ENCODE data around the gene UNC13D.
"Not testable (repeated sequence)": the region's sequence is repeated elsewhere in the genome, so short reads cannot be mapped to it uniquely, and the experiment has no call there.

The UNC13D gene

DNA sequence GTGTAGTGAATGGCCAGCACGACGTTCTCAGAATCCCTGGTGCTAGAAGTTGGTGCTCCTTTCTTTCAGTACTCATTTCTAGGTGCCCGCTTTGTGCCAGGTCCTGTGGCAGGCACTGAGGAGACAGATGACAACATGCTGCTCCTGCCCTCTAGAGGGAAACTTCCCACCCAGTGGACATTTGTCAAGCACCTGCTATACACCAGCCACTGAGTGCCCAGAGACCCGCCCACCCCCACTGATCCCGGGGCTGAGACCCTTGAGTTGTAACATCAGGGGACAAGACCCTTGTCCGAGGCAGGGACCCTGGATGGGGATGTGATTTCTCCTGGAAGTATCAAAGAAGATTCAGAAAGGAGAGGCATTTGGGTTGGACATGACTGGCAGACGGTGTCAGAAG is 25.1 kb downstream of the UNC13D start:
- no peak for DNase-seq

DNA sequence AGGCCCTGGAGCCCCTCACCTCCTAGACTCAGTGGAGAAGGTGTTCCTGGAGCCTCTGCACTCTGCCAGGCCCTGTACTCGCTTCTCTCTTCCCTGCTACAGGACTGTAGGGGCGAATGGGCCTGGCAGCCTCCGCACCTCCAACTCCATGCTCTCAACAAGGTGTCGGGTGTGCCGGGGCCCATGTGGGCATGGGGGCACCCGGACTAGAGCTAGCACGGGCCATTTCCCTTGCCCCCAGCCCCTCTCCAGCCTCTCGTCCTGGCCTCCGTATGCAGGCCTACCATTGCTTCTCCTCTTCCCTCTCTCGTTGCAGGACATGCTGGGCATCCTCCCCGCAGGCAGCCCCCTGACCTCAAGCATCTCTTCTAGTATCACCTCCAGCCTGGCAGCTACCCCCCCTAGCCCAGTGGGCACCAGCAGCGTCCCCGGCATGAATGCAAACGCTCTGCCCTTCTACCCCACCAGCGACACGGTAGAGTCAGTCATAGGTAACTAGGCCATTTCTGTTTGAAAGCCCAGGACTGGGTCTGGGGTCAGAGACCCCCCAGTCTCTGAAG is 25.8 kb downstream of the UNC13D start:
- DNase-seq, result no peak

DNA sequence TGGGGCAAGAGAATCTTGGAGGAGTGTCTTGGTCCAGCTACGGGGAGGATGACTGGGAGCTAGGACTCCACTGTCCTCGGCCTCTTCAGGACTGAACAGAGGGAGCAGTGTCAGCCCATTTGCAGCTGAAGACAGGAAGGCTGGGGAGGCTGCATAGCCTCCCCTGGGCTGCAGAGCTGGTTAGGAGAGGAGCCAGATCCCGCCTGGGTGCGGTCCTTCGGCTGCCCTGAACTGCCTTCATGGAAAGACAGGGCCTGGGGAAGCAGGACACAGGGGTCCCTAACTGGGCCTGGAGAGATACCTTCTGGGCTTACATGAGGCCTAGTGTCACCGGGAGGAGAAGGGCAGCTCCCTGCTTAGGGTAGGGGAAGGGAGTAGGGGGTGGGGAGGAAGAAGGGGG is 26.6 kb downstream of the UNC13D start:
- no peak for DNase-seq

DNA sequence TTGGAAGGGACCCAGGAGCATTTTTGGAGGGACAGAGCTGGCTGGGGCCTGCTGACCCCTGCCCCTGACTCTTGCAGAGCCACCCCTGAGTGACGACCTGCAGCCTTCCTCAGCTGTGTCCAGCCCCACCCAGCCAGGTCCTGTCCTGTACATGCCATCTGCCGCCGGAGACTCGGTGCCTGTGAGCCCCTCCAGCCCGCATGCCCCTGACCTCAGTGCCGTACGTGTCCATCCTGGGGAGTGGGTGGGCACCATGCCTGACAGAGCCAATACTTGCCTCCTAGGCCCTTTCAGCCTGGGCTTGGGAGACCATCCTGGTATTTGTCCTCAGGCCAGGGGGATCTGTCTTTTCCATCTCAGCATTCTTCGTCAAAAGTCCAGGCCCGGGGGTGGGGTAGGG is 27.5 kb downstream of the UNC13D start:
- DNase-seq, result no peak

DNA sequence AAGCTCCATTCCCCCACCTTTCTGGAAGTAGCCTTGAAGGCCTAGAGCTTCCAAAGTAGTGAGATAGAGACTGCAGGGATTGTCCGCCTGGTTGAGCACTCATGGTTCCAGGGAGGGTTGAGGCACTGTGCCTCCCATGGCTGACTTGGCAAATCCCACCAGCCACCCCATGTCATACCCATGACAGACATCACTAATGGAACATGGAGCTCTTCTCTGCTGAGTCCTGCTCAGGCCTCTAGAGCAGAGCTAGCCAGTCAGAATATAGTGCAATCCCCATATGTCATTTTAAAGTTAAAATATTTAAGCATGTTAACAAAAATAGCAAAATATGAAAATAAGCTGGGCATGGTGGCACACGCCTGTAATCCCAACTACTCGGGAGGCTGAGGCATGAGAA is 28.8 kb downstream of the UNC13D start:
- no peak for DNase-seq

DNA sequence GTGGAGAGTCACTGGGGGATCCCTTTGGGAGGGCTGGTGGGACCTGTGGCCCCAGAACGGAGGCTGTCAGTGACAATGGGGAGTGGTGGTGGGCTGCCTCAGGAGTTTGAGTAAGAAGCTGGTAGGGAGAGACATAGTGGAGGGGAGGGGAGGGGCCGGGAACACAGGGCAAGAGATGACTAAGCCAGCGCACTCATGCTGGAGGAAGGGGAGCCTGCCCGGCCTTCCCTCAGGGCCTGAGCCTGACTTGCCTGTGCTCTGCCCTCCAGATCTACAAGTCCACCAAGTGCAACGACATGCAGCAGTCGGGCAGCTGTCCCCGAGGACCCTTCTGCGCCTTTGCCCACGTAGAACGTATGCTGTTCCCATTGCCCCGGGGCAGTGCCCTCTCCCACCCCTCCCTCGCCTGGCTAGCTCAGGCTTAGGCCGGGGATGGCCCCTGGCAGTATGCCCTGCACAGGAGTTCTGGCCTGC is 29.3 kb downstream of the UNC13D start:
- no peak for DNase-seq

DNA sequence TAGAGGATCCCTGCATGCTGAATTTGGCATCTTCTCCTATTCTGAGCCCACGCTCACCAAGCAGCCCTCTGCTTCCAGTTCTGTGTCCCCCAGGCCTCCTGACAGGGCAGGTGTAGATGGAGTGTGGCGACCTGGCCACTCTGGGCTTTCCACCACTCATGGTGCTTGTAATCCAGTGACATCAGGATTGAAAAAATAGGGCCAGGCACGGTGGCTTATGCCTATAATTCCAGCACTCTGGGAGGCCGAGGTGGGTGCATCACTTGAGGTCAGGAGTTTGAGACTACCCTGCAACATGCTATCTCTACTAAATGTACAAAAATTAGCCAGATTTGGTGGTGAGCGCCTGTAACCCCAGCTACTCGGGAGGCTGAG is 30.2 kb downstream of the UNC13D start:
- no peak for DNase-seq

DNA sequence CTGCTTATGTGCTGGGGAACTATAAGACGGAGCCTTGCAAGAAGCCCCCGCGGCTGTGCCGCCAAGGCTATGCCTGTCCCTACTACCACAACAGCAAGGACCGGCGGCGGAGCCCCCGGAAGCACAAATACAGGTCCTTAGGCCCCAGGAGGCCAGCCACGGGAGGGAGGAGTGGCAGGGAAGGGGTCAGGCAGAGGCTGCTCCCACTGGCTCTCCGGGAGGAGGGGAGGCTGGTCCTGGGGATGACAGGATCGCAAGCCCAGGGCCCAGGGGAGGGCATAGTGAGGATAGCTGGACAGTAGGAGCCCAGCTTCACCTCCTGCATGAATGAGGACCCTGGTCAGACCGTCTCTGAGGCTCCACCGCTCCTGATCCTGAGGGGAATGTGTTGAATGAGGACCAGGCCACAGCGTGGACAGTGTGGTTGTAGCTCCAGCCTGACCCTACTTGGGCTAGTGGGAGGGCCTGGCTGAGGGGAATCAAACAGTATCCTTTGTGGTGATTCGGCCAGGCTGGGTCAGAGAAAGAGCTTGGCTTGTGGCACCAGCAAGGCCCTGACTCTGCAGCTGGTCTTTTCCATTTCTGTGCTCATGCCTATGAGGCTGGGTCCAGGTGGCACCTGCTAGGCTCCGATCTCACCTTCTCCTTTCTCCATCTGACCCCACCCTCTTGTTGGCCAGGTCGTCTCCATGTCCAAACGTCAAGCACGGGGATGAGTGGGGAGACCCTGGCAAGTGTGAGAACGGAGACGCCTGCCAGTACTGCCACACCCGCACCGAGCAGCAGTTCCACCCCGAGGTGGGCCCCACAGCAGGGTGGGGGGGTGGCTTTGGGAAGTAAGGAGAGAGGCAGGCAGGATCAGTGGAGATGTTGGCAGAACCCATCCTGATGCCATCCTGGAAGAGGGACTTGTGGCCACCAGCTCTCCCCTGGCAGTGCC is 30.9 kb downstream of the UNC13D start:
- no peak for DNase-seq

DNA sequence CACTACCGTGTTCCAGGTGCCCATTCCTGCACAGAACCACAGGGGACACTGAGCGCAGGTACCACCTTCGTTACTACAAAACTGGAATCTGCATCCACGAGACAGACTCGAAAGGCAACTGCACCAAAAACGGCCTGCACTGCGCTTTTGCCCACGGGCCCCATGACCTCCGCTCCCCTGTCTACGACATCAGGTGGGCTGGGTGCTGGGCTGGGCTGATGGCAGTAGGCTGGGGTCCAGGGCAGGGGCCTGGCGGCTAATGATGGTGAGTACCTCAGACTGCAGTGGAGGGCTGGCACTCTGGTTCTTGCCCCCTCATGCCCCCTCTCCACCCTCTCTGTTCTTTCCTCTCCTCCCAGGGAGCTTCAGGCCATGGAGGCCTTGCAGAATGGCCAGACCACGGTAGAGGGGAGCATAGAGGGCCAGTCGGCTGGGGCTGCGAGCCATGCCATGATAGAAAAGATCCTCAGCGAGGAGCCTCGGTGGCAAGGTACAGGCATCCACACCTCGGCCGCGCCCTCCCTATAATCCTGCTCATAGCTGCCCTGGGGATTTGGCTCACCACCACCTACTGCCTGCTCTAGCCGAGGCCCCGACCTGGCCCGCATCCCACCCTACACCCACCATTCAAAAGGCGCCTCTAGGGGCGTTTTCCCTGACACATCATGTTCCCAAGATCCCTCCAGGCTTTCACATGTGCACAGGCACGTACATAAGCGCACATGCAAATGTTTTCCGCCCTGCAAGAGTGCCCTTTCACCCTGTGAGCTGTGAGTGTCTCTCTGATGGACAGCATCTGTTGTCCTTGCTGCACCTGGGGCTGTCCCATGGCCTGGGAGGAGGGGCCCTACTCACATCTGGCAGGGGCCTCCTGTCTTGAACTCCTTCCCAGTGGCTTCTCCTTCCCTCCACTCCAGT is 31.8 kb downstream of the UNC13D start:
- DNase-seq, result no peak

DNA sequence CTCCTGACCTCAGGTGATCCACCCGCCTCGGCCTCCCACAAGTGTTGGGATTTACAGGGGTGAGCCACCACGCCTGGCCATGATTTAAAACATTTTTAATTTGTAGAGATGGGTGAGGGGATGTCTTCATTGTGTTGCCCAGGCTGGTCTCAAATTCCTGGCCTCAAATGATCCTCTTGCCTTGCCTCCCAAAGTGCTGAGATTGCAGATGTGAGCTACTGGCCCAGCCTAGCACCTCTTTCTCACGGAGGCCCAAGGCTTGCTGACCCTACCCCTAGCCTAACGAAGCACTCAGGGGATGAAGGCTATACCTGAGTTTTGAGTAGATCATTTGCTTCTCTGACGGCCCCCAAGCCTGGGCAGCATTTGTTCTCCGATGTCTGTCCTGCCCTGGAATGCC is 33.0 kb downstream of the UNC13D start:
- no peak for DNase-seq

DNA sequence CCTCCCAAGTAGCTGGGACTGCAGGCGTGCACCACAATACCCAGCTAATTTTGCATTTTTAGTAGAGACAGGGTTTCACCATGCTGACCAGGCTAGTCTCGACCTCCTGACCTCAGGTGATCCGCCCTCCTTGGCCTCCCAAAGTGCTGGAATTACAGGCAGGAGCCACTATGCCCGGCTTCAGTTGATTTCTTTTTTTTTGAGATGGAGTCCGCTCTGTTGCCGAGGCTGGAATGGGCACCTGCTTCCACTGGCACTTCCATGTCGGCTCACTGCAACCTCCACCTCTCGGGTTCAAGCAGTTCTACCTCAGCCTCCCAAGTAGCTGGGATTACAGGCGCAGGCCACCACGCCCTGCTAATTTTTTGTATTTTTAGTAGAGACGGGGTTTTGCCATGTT is 33.4 kb downstream of the UNC13D start:
- not testable (repeated sequence) for DNase-seq

DNA sequence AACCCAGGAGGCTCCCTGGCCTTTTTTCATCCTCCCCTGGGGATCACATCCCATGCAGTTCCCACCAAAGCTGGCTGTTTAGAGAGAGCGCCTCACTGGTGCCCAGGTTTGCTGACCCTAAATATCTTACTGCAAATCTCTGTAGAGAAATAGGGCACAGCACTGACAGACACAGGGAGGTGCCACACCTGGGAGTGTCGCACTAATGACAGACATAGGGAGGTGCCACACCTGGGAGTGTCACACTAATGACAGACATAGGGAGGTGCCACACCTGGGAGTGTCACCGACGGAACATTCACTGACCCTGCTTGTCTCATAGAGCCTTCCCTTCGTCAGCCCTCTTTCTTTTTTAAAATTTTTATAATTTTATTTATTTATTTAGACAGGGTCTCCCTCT is 34.0 kb downstream of the UNC13D start:
- no peak for DNase-seq

DNA sequence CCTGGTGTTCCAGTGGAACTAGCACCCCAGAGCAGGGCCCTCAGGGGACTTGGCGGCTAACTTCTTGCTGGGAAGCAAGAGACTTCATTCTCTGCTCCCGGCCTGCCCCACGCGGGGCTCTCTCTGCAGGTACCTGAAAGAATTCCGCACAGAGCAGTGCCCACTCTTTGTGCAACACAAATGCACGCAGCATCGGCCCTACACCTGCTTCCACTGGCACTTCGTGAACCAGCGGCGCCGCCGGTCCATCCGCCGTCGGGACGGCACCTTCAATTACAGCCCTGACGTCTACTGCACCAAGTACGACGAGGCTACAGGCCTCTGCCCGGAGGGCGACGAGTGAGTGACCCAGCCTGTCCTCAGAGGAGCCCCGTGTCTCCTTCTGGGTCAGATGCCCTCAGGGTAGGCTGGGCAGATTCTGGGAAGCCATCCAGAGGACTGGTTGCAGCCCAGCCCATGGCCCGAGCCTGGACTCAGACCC is 34.5 kb downstream of the UNC13D start:
- DNase-seq, result no peak

DNA sequence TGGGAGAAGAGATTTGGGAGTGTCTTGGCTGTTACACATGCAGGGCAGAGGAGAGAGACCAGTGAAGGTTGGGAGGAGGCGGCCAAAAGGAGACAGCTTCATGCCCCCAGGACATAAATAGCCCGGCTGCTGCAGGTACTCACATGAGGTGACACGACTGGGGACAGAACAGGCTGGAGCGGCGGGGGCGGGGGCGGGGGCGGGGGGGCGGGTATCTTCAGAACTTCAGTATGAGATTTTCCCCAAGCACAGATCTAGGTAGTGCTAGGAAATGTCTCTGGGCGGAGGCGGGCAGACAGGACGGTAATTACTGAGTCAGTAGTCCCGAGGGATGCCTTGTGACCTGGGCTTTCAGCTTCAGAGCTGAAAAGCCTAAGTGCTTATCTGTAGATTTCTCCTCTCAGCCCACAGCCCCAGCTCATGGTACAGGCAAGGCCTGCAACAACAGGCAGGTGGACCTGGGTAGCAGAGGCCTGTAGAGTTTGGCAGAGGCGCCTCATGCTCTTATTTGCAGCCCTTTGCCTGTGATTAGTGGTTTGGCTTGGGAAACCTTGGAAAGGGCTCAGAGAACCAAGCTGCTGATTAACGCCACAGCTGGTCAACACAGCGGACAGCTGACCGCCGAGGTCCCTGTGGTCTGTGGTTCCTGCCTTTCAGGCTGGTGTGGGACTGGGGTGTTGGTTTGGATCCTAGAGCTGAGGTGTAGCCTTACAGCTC is 35.1 kb downstream of the UNC13D start:
- DNase-seq, result no peak

DNA sequence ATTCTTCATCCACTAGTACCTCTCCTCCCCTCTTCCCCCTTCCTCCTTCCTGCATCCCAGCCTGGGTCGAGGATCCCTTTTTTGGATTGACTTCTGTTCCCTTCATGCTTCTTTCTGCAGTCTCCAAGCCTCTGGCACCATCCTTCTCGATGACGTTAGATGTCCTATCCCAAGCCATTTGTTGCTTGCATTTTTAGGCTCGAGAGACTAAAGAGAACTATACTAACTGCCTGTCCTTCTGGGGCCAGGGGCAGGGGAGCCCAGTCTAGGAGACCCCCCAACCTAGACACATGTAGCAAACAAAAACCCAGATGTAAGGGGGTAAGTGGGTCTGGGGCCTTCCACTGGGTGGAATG is 35.7 kb downstream of the UNC13D start:
- DNase-seq, result no peak

DNA sequence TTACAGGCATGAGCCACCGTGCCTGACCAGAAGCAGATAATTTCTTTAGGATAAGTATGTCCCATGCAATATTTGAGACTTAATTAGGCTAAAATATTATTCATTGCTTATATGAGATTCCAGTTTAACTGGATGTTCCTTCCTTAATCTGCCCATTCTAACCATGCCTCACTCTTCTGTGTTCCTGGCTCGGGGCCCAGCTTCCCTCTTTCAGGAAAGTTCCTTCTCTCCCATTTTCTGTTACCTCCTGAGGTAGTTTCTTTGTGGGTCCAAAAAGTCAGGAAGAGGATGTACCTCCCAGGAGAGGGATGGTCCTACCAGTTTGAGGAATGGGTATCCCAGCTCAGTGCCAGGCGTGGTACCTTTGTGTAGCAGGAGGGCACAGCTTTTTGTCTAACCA is 36.3 kb downstream of the UNC13D start:
- DNase-seq, result no peak

DNA sequence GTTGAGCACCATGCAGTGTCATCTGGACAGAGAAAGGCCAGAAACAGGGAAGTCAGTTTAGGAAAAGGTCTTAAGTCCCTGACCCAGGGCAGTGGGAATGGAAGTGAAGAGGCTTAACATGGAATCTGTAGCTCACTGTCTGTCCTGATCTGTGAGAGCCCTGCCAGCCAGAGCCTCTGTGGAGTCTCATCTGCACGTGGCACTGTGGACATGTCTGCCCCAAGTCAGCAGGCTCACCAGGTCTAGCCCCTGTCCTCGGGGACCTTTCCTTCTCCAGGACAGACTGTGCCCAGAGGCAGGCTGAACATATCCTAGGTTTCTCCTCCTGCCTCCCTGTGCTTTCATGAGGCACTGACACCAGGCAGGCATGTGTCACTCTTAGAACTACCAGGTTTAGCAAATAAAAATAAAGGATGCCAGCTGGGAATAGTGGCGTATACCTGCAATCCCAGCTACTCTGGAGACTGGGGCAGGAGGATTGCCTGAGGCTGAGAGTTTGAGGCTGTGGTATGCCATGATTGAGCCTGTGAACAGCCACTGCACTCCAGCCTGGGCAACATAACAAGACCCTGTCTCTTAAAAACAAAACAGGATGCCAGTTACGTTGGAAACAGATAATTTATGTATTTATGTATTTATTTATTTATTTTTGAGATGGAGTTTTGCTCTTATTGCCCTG is 37.2 kb downstream of the UNC13D start:
- no peak for DNase-seq

DNA sequence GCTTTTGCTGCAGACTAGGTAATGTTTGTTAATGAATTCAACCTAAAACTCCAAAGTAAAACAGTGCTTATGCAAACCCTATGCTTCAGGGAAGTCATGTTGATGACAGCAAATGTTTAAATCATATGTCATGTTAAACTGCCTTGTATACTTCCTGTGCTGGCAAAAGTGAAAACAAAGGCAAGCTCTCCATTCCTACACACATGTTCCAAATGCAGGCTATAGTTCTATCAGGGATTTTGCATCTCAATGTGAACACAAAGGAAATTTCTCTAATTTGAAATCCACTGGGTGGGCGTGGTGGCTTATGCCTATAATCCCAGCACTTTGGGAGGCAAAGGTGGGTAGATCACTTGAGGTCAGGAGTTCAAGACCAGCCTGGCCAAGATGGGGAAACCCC is 40.3 kb downstream of the UNC13D start:
- no peak for DNase-seq

DNA sequence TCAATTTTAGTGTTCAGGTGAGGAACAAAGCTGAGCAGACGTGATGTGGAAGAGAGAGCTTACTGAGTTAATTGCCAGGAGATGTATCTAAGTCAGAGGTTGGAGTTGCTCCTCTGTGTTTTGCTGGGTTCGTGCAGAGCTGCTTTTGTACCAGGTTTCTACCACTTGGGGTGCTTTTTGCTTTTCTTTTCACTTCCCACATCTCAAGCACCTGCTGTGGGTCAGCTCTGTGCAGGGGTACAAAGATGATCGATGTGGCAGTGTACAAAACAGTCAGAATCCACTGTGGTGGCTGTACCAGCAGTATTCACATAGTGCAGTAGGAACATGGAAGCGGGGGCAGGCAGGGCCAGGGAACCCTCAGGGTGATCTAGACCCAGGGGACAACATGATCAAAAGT is 44.8 kb downstream of the UNC13D start:
- DNase-seq, result no peak

DNA sequence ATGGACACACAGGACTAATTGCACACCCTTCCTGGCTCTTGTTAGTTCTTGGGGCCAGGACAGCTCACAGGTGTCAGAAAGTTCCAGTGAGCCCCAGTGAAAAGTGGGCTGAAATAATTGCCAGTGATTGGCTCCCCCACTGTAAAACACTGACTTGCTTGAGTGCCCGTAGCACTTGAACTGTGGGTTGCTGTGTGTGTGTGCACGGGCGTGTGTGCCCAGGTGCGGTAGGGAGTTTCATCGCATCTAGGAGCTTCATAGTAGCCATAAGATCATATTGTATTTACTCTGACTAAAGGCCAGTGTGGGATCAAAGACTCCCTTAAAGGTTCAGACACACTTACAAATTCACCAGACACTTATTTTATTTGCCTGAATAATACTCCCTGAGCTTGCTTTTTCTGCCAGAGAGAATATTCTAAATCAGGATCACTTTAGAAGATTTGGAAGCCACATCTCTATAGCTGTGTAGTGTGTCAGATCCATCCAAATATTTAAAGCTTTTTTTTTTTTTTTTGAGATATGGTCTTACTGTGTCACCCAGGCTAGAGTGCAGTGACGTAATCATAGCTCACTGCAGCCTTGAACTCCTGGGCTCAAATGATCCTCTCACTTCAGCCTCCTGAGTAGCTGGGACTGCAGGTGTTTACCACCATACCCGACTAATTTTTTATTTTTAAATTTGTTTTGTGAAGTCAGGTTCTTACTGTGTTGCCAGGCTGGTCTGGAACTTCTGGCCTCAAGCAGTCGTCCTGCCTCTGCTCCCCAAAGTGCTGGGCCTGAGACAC is 48.2 kb downstream of the UNC13D start:
- no peak for DNase-seq

DNA sequence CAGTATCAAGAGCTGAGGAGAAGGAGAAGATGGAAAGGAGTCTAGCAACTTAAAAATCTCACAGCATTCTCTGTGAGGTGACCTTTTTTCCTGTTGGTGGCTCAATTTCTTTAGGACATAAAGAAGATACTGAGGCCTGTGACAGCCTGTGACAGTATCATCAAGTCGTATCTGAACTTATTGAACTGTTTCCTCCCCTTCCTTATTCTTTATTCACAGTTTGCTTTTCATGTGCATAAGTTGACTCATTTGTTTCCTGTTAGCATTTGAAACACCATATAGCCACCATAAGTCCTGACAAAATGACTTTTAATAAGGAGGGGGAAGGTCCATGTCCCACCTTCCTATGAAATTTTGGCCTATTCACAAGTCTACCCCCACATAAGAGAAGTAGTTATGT is 50.7 kb downstream of the UNC13D start:
- no peak for DNase-seq

Measured in CD4-positive, alpha-beta T cell treated with Interleukin-17A for 1 hour (primary cell).